NCI-H2107 (cell line): ENCODE measurements around the gene USP40.

ENCODE experiments used
- DNase-seq: peaks from one replicate; lab custom pipeline; 2025; lab: John Stamatoyannopoulos, UW

The USP40 gene

DNA sequence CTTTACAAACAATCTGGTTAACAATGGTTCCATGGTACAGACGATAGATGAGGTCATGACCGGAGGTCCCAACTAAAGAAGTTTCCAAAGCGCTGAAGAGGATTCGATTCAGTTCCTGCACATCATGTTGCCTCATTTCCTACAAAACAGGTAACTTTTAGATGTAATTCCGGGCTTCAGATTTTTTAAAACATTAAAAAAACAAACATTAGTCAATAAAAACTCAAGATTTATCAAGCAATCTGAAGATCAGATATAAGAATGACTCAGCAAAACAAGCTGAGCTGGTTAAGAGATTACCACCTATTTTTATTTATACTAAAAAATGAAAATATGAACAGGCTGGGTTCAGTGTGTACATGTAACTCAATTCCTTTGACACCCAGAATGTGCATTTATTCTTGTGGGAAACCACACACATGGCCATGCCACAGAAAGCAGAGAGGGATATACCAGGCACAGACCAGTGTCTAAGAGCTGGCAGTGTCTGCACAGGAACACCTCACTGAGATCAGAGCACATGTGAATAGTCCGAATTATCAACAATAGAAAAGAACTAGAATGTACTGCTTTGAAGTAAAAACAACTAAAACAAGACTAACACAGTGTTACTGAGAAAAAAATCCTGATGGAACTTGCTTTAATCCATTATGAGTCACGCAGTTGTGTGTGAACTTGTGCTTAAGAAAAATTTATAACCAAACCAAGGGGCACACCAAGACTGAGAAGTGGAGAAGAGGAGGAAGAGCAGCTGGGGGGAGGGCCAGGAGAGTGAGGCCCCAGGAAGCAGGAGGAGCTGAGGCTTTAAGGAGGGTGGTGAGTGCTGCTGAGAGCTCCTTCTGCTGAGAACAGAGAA, 9.5 kb downstream of the USP40 start:
- DNase-seq = no peak

DNA sequence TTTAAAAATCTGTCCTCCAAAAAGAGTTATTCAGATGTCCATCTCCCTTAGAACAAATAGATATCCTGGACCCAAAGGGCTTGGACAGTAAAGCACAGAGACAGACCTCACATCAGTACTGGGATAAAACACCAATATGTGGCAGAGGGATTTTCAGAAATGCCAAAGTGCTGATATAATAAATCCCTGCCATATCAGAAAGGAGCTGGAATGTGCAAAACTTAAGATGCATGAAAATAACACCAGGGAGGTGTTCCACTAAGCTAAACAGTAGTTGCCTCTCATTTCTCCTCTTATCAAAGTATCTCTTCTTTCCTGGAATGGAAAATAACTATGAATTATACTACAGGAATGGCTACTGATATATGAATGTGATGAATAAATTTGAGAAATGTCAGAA, 13.2 kb downstream of the USP40 start:
- DNase-seq = no peak

DNA sequence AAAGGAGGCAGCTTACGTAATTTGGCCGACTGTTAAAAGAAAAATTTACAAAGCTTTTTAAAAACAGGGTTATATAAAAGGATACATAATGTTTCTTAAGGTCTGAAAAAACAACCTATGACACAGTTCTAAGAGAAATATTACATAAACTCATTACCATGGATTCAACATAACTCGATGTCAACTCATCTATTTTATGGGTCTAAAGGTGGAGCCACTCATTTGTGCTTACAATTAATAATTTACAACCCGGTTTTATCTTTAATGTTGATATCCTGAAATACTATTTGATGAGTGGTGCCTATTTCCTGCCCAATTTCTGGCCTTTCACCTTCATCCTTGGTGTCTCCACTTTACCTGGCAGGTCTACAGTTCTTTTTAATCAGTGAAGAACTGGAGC, 15.1 kb downstream of the USP40 start:
- DNase-seq = no peak

DNA sequence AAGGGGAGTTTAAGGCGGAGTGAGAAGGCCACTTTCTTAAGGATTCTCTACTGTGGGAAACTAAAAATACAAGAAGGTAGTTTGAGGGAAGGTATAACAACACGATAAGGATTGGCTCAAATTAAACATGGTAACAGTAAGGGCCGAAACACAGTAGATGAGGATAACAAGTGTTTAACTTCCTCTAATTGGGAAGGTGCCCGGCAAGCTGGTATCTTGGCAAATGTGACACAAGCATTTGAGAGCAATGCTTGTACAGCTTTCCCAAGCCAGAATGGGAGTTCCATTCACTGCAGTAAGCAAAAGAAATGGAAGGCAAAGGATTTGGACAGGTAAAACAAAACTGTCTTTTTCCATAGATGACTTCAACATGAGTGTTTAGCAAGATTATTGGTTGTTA, 19.8 kb downstream of the USP40 start:
- DNase-seq = no peak

DNA sequence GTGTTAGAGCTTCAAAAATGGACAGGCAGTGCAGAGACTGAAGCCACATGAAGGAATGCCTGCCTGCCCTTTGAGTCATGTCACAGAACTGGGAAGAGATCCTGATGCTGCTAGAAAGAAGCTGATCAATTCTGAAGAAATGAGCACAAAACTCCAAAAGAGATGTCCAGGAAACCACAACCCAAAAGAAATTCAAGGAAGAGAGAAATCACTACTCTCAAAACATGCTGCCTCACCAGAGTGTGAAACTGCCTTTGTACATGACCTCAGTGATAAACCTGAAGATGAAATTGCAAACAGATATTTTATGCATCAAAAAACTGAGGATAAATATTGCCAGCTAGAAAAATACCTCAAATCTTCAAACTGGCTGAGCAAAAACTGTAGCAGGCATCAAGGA, 20.5 kb downstream of the USP40 start:
- DNase-seq = no peak

DNA sequence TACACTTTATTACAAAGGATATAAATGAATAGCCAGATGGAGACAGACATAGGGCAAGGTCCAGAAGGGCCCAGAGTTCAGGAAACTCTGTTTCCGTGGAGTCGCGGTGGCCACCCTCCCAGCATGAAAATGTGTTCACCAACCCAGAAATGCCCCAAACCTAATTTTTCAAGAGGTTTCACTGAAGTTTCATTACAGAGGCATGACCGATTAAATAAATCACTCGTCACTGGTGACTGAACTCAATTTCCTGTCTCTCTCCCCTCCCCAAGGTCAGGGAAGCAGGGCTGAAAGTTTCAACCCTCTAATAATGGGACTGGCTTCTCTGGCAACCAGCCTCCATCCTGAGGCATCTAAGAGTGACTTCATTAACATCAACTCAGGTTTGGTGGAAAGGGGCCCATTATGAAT, 22.4 kb downstream of the USP40 start:
- DNase-seq = no peak

DNA sequence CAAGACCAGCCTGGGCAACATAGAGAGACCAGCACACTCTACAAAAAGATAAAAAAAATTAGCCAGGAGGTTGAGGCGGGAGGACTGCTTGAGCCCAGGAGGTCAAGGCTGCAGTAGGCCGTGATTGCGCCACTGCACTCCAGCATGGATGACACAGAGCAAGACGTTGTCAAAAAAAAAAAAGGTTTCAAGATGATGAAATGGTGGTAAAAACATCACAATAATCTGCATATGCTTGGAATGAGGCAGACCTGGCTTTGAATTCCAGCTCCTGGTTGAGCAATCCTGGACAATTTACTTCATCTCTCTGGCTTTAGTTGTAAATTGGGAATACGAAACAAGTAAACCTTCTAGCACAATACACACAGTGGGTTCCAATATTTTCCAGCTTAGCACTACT, 24.1 kb downstream of the USP40 start:
- no peak for DNase-seq

DNA sequence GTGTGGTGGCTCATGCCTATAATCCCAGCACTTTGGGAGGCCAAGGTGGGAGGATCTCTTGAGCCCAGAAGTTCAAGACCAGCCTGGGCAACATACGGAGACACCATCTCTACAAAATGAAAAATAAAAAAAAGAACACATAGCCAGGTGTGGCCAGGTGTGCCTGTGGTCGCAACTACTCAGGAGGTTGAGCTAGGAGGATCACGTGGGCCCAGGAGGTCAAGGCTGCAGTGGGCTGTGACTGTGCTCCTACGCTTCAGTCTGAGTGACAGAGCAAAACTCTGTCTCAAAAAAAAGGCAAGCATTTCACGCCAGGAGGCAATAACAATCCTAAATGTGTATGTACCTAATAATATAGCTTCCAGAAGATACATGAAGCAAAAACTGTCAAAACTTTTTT, 27.8 kb downstream of the USP40 start:
- no peak for DNase-seq

DNA sequence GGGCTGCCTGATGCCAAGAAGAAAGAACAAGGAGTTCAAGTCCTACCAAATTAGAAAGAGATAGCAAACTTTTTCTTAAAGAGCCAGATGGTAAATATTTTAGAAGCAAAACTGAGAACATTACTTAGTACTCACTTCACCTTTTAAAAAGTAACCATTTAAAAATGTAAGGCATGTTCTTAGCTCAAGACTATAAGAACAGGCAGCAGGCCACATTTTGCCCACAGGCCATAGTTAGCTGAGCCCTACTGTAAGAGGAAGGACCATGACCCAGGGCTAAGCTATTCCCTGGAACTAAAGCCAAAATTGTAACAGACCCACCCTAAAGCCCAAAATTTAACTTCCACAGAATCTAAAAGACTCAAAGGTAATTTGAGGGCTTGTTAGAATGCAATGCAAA, 31.3 kb downstream of the USP40 start:
- DNase-seq = no peak

DNA sequence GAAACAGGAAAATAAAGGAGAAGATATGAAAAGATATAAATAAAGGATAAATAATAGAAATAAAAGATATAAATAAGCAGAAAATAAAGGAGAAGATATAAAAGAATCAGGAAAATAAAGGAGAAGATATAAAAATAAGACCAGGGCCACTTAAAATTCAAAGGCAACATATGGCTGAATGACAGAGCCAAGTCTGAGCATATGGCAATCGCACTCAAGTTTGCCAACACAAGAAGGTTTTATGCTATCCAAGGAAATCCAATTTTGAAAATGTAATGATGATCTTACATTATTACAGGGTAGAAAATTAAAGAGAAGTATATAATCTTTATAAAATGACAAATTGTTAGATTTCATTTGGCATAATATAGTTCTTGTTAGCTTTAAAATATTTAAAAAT, 33.6 kb downstream of the USP40 start:
- DNase-seq = no peak

DNA sequence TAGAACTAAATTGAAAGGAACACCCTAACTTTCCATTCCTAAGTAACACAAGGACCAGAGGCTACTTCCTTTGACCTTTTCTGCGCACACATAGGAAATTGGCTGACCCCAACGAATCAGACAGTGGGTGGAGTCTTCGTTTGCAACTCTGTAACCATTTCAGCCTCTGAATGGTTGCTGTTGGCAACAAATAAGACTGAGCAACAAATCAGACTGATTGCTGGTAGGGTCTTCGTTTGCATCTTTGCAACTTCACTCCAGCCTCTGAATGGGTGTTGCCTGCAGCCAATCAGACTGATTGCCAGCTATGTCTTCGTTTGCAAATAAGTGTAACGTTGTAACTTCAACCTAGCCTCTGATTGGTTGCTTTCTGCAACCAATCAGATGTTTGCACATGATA, 34.6 kb downstream of the USP40 start:
- no peak for DNase-seq

DNA sequence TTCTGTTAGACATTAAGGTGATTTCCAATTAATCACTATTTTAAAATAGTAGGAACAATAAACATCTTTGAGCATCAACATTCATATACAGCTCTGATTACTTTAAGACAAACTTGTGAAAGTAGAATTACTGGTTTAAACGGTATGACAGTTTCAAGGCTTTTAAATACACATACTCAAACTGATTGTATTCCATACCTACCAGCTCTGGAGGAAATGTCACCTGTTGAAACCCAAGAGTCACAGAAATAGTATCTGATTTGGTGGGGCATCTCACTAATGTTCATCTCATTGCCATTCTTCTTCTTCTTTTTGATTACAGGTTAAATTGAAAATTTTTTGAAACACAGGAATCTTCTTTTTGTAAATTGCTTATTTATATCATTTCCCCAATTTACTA, 36.2 kb downstream of the USP40 start:
- no peak for DNase-seq

DNA sequence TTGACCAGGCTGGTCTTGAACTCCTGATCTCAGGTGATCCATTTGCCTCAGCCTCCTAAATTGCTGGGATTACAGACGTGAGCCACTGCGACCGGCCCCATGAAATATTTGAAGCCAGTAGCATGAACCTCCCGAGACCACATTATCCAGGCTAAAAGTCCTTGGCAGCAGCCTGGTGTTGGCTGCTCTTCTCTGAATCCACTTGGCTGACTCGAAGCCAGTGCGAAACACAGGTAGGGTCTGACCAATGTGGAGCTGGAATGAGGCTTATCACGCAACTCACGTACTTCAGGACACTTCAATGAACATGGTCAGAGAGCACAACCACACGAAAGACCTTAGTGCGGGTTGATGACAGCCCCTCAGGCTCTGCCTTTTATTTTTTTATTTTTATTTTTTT, 38.4 kb downstream of the USP40 start:
- DNase-seq = no peak

DNA sequence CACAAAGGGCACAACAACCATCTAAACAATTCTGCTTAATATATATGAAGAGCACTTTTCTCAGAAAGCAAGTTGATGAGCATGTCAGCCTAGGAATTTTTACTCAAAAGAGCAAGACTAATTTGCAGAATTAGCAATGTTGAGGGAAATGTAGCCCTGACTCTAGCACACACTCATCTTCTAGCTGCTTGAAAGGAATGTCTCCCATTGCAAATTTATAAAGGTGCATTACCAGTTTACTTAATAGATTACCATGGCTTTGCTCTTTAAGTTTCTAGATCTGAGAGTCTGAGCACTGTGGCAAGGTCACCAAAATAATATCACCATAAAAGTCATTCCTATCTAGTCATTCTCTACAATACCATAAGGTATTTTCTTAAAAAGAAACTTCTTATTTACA, 40.8 kb downstream of the USP40 start:
- DNase-seq = no peak

DNA sequence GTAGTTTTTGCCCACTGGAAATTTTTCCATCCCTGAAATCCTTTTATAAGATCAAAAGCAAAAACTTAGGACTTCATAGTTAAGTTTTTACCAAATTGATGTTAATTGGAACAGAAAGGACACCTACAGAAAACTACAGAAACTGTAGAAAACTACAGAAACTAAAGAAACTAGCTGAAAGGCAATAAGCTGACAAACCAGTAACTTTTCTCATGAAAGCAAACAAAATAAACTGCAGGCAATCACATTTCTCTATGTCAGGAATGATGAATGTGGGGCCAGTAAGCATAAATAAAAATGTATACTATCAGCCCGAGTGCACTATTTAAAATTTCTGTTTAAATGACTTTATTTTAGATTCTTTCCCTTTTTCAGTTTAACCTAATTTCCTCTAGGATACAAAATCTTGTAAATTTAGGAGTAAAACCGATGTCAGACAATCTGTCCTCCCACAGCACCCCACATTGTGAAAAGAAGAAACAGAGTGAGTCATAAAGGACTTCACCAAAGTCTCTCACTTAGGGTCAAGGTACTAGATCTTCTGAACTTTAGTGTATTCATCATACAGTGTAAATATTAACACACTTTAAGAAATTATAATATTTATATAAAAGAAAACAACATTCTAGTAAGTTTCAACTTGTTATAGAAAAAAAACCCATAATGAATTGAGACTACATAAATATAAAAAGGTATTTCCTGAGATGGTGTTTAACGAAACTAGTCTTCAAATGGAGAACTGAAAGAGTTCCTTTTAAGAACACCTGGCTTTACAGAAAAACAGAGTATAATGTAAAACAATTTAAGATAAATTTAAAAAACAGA, 46.6 kb downstream of the USP40 start:
- no peak for DNase-seq

DNA sequence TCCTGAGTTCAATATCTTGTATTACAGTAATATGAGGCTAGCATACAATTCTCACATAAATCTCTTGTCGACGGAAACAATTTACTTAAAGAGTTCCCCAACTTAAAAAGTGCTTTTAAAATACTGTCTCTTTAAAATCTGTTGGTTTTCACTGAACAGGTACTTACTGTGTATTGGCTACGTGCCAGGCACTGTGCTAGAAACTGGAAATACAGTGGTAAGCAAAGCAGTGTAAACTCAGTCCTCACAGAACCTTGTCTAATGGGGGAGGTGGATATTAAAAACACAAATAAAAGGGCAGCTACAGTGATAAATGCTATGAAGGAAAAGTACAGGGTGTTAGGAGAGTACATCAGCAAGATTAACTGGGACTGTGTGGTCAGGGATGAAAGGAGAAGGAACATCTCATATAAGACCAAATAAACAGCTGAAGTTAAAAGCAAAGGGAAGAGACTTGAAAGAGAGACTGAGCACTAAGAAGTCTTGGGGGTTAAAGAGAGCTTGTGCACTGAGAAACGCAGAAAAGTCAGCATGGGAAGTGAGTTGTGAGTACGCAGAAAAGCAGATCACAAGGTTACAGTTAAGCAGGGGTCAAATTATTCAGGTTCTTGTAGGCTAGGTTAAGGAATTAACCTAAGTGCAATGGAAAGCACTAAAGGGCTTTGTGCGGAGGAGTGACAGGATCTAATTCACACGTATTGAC, 52.5 kb downstream of the USP40 start:
- no peak for DNase-seq

DNA sequence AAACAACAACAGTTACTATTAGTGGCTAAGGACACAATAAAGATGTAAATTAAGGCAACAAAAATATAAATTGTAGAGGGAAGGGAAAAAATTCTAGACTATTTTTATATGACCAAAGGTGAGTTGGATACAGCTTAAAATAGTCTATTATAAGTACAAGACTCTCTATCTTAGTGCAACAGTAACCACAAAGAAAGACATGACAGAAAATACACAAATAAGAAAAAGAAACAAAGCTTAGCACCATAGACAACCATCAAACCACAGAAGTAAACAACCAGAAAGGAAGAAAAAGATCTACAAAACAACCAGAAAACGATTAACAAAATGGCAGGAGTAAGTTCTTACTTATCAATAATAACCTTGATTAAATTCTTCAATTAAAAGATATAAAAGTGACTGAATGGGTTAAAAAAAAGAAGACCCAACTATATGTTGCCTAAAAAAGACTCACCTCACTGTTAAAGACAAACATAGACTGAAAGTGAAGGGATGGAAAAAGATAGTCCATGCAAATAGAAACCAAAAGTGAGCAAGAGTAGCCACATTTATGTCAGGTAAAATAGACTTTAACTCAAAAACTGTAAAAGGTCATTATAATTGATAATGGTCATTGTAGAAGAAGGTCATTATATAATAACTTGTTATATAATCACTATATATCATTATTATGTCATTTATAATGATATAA, 62.5 kb downstream of the USP40 start:
- no peak for DNase-seq

DNA sequence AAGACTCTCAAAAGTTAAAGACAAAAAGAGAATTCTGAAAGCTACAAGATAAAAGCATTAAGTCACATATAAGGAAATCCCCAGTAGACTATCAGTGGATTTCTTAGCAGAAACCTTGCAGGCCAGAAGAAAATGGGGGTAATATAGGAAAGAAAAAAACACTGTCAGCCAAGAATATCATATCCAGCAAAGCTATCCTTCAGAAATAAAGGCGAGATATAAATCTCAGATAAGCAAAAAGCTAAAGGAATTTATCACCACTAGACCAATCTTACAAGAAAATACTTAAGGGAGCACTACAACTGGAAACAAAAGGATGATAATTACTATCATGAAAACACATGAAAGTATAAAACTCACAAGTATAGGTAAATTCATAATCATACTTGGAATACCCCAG, 63.1 kb downstream of the USP40 start:
- no peak for DNase-seq

DNA sequence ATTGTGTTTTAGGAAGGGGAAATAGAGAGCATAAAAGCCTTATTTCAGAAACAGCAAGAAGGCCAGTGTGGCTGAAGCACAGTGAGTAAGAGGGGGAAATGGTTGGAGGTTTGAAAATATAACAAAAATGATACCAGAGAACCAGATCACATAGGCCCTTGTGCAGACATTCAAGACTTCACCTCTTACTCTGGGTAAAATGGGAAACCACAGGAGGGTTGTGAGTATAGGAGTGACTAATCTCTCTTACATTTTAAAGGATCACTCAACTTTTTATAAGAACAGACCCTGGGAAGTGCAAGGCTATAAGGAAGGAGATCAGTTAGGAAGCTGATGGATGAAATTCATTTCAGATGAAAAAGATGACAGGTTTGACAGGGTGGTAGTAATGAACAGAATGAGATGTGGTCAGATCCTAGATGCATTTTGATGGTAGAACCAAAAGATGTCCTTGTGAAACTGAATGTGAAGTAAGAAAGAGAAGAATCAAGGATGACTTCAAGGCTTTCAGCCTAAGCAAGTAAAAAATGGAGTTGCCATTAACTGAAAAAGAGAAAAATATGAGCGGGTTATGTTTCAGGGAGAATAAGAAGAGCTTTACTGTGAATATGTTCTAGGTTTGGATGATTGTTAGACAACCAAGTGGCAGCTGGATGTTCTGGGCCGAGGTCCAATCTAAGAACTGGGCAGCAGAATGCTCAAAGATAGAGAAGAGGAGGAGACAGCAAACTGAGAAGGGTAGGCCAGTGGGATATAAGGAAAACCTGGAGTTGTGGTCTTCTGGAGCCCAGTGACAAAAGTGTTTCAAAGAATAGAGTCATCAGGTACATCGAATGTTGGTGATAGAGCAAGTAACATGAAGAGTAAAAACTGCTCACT, 65.1 kb downstream of the USP40 start:
- no peak for DNase-seq

DNA sequence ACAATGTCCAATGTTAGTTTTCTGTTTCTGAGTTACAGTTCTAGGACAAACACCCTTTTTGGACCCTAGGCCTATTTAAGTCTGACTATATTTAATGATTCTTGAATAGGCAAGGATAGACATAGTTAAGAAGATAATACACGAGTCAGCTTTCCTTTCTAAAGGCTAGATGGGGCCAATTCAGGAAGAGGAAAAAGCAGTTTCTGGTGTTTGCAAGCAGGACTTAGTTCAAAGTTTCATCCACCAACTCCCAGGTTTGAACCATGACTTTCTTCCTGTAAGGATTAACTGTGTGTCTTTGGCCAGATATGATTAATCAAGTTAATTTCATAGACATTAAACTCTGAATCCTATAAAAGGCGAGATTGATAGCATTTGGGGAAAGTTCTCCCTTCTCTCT, 66.7 kb downstream of the USP40 start:
- DNase-seq = no peak

DNA sequence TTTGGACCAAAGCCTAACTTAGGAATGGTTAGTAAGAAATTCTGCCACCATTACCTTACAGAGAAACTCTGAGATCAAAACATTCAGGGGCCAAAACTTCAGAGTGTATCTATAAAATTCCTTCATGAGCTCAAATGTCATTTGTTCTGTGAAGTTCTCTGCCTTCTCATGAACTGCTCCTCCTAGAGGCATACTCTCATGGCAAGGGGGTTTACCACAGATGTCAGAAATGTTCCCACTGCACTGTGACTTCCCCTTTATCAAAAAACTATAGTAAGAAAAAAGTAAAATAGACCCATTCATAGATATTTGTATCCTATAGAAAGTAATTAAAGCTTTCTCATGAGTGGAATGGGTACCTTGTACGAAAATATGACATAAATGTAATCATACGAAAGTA, 68.5 kb downstream of the USP40 start:
- DNase-seq = no peak
